GM23248 (cell line): Measurements from ENCODE around the gene PLD2. TPM values are rescaled to one million over a fixed set of nuclear protein-coding genes. Genes with fewer than 3 reads are reported as not detected.

ENCODE experiments used
- DNase-seq: peaks from one replicate; pipeline ENCODE4 v3.0.0-alpha.2; 2015
- H2AFZ ChIP-seq: fragments of 200-600 bp; sonication (generic); 2 replicates; pipeline ENCODE4 v1.6.1; 2016; ENCODE audit warnings: antibody characterized with exemption
- H3F3A ChIP-seq: fragments of 200-600 bp; sonication (generic); 2 replicates; pipeline ENCODE4 v1.6.1; 2016; ENCODE audit warnings: mild to moderate bottlenecking, antibody characterized with exemption, mixed run types; ENCODE audit not compliant: insufficient read depth
- H3K27ac ChIP-seq: fragments of 200-600 bp; sonication (generic); 2 replicates; pipeline ENCODE4 v1.5.1; 2016; ENCODE audit warnings: mild to moderate bottlenecking
- H3K27me3 ChIP-seq: fragments of 200-600 bp; sonication (generic); replicated peaks from 2 replicates; pipeline ENCODE4 v1.6.1; 2016; ENCODE audit warnings: mild to moderate bottlenecking; ENCODE audit not compliant: insufficient read depth
- H3K36me3 ChIP-seq: fragments of 200-600 bp; sonication (generic); 2 replicates; pipeline ENCODE4 v1.6.1; 2016; ENCODE audit warnings: low read depth, mild to moderate bottlenecking
- H3K4me1 ChIP-seq: fragments of 200-600 bp; sonication (generic); 2 replicates; pipeline ENCODE4 v1.6.1; 2016; ENCODE audit warnings: mild to moderate bottlenecking; ENCODE audit not compliant: insufficient read depth
- H3K4me2 ChIP-seq: fragments of 200-600 bp; sonication (generic); one replicate; pipeline ENCODE4 v1.6.1; 2016; ENCODE audit warnings: mild to moderate bottlenecking; ENCODE audit not compliant: unreplicated experiment
- H3K4me3 ChIP-seq: fragments of 200-600 bp; sonication (generic); 2 replicates; pipeline ENCODE4 v1.5.1; 2016; ENCODE audit warnings: mild to moderate bottlenecking
- H3K79me2 ChIP-seq: fragments of 200-600 bp; sonication (generic); 2 replicates; pipeline ENCODE4 v1.6.1; 2016; ENCODE audit warnings: mild to moderate bottlenecking; ENCODE audit not compliant: insufficient read depth
- H3K9ac ChIP-seq: fragments of 200-600 bp; sonication (generic); 2 replicates; pipeline ENCODE4 v1.6.1; 2016; ENCODE audit warnings: mild to moderate bottlenecking
- H3K9me2 ChIP-seq: fragments of 200-600 bp; sonication (generic); 2 replicates; pipeline ENCODE4 v1.6.1; 2016; ENCODE audit warnings: mixed run types, mild to moderate bottlenecking, moderate library complexity; ENCODE audit not compliant: insufficient read depth
- H3K9me3 ChIP-seq: fragments of 200-600 bp; sonication (generic); one replicate; pipeline ENCODE4 v1.6.1; 2017; ENCODE audit warnings: low read depth
- H4K20me1 ChIP-seq: fragments of 200-600 bp; sonication (generic); 2 replicates; pipeline ENCODE4 v1.6.0; 2016; ENCODE audit not compliant: insufficient read depth
- EZH2 ChIP-seq: fragments of 200-600 bp; sonication (generic); IDR thresholded peaks from 2 replicates; pipeline ENCODE4 v1.6.1; 2018; ENCODE audit warnings: antibody characterized with exemption, mild to moderate bottlenecking; ENCODE audit not compliant: insufficient read depth, poor library complexity, severe bottlenecking
- EZH2phosphoT487 ChIP-seq: fragments of 200-600 bp; sonication (generic); IDR thresholded peaks from 2 replicates; pipeline ENCODE4 v1.6.1; 2018; ENCODE audit warnings: antibody characterized with exemption, moderate library complexity, mild to moderate bottlenecking, low read depth; ENCODE audit not compliant: insufficient read depth
- WGBS, 2 experiments: methylation state at CpG; one replicate each; pipeline ENCODE4 v1.1.6; 2015 to 2017; ENCODE audit warnings: low lambda C conversion rate in 2 of 2, low coverage in 1 of 2; ENCODE audit errors: missing lambda C conversion rate in 2 of 2; 5-methylcytosine and 5-hydroxymethylcytosine counted together
- in situ Hi-C: fragments of 300-500 bp; cut with MboI; formaldehyde crosslinking; loops from 2 replicates; pipeline ENCODE4 v1.15.0; 2020
- polyA plus RNA-seq: library from polyadenylated mRNA; unstranded; fragments of >200 nt; fragmentation: Nextera tagmentation; extraction: Ambion mirVana; gene quantifications from 2 replicates; pipeline ENCODE4 v1.2.1, GENCODE V29; 2016
- total RNA-seq: library from RNA; depleted of rRNA; stranded (reverse); fragments of >200 nt; shearing (Covaris generic); gene quantifications from 2 replicates; pipeline ENCODE4 v1.2.3, GENCODE V29; 2014; rRNA removed

PLD2 gene
- total and polyA plus RNA-seq, 2 experiments from 2014 or later: 11.9 to 20.9 TPM

GRCh38 chr17:4872786-4873185 lies 65.8 kb downstream of the PLD2 start:
- TF ChIP-seq EZH2: no peak
- no peak for TF ChIP-seq EZH2phosphoT487
- no peaks in the 10 kb centered on the region for H4K20me1 ChIP-seq
- H3K9me2 ChIP-seq: no peaks in the 10 kb centered on the region
- H3K4me2 ChIP-seq: no peak overlapping the region
- H3K9me3 ChIP-seq: no peaks in the 10 kb centered on the region
- no peaks in the 10 kb centered on the region for H3K4me1 ChIP-seq
- H3K36me3 ChIP-seq: no peaks in the 10 kb centered on the region
- in situ Hi-C loops: no loop called here
- H3K9ac ChIP-seq: no peak overlapping the region
- H3K4me3 ChIP-seq: no peak overlapping the region
- 77 to 81% methylated on average over 8 of the region's 8 CpGs for WGBS, 2 experiments
- peaks cover 49% of the 10 kb centered on the region; the same call in 1 of the 2 replicates for H3K79me2 ChIP-seq
- H2AFZ ChIP-seq: no peak overlapping the region
- no peak overlapping the region for H3K27ac ChIP-seq
- no peak for DNase-seq
- H3F3A ChIP-seq: no peaks in the 10 kb centered on the region
- no peaks in the 10 kb centered on the region for H3K27me3 ChIP-seq

Other genes starting within 250 kb of the PLD2 start
- gene GGT6, start 246.6 kb upstream of the PLD2 start, total RNA-seq: not detected in 2 replicates
- gene GGT6, start 246.6 kb upstream of the PLD2 start, polyA plus RNA-seq: not detected in 2 replicates
- not detected in 2 replicates for gene SMTNL2, start 222.6 kb upstream of the PLD2 start, total RNA-seq
- gene SMTNL2, start 222.6 kb upstream of the PLD2 start, polyA plus RNA-seq: not detected in 2 replicates
- gene ALOX15, start 165.5 kb upstream of the PLD2 start, total RNA-seq: not detected in 2 replicates
- gene ALOX15, start 165.5 kb upstream of the PLD2 start, polyA plus RNA-seq: not detected in 2 replicates
- 18.8 and 25.6 TPM in 2 replicates for gene PELP1, start 103.0 kb upstream of the PLD2 start, total RNA-seq
- 10.4 and 13.6 TPM in 2 replicates for gene PELP1, start 103.0 kb upstream of the PLD2 start, polyA plus RNA-seq
- 4.1 and 4.8 TPM in 2 replicates for gene ARRB2, start 96.5 kb upstream of the PLD2 start, total RNA-seq
- gene ARRB2, start 96.5 kb upstream of the PLD2 start, polyA plus RNA-seq: 3.7 and 3.9 TPM in 2 replicates
- gene MED11, start 75.7 kb upstream of the PLD2 start, total RNA-seq: 14.4 and 16.9 TPM in 2 replicates
- gene MED11, start 75.7 kb upstream of the PLD2 start, polyA plus RNA-seq: 26.9 and 27.4 TPM in 2 replicates
- 0.32 and 0.89 TPM in 2 replicates for gene ZMYND15, start 67.3 kb upstream of the PLD2 start, total RNA-seq
- gene ZMYND15, start 67.3 kb upstream of the PLD2 start, polyA plus RNA-seq: 0.16 TPM in 1 of 2 replicates, not detected in the other
- gene CXCL16, start 67.2 kb upstream of the PLD2 start, total RNA-seq: 1.6 and 2.5 TPM in 2 replicates
- gene CXCL16, start 67.2 kb upstream of the PLD2 start, polyA plus RNA-seq: 4.1 TPM in 2 replicates
- not detected in 2 replicates for gene TM4SF5, start 35.3 kb upstream of the PLD2 start, total RNA-seq
- not detected in 2 replicates for gene TM4SF5, start 35.3 kb upstream of the PLD2 start, polyA plus RNA-seq
- gene VMO1, start 20.8 kb upstream of the PLD2 start, total RNA-seq: not detected in 2 replicates
- 0.63 and 0.93 TPM in 2 replicates for gene VMO1, start 20.8 kb upstream of the PLD2 start, polyA plus RNA-seq
- gene GLTPD2, start 18.2 kb upstream of the PLD2 start, total RNA-seq: 2.2 TPM in 1 of 2 replicates, not detected in the other
- gene GLTPD2, start 18.2 kb upstream of the PLD2 start, polyA plus RNA-seq: 0.50 and 0.61 TPM in 2 replicates
- gene PSMB6, start 11.0 kb upstream of the PLD2 start, total RNA-seq: 92.1 and 148 TPM in 2 replicates
- 308 and 315 TPM in 2 replicates for gene PSMB6, start 11.0 kb upstream of the PLD2 start, polyA plus RNA-seq
- gene MINK1, start 26.2 kb downstream of the PLD2 start, total RNA-seq: 31.5 and 34.5 TPM in 2 replicates
- gene MINK1, start 26.2 kb downstream of the PLD2 start, polyA plus RNA-seq: 21.0 and 24.2 TPM in 2 replicates
- gene C17orf107, start 92.4 kb downstream of the PLD2 start, total RNA-seq: 3.8 and 8.8 TPM in 2 replicates
- 2.7 and 3.9 TPM in 2 replicates for gene C17orf107, start 92.4 kb downstream of the PLD2 start, polyA plus RNA-seq
- 0.13 and 0.86 TPM in 2 replicates for gene CHRNE, start 95.9 kb downstream of the PLD2 start, total RNA-seq
- gene CHRNE, start 95.9 kb downstream of the PLD2 start, polyA plus RNA-seq: 0.63 and 0.84 TPM in 2 replicates
- gene GP1BA, start 125.1 kb downstream of the PLD2 start, total RNA-seq: not detected in 2 replicates
- gene GP1BA, start 125.1 kb downstream of the PLD2 start, polyA plus RNA-seq: 0.18 TPM in 1 of 2 replicates, not detected in the other
- gene SLC25A11, start 132.9 kb downstream of the PLD2 start, total RNA-seq: 68.5 and 131 TPM in 2 replicates
- 71.4 and 73.2 TPM in 2 replicates for gene SLC25A11, start 132.9 kb downstream of the PLD2 start, polyA plus RNA-seq
- 19.8 and 31.7 TPM in 2 replicates for gene RNF167, start 133.1 kb downstream of the PLD2 start, total RNA-seq
- gene RNF167, start 133.1 kb downstream of the PLD2 start, polyA plus RNA-seq: 34.2 and 36.6 TPM in 2 replicates
- 621 and 886 TPM in 2 replicates for gene PFN1, start 141.4 kb downstream of the PLD2 start, total RNA-seq
- gene PFN1, start 141.4 kb downstream of the PLD2 start, polyA plus RNA-seq: 2,247 and 2,282 TPM in 2 replicates
- gene ENO3, start 144.0 kb downstream of the PLD2 start, total RNA-seq: 0.38 and 1.2 TPM in 2 replicates
- gene ENO3, start 144.0 kb downstream of the PLD2 start, polyA plus RNA-seq: 3.2 and 4.1 TPM in 2 replicates
- 39.1 and 43.1 TPM in 2 replicates for gene SPAG7, start 160.7 kb downstream of the PLD2 start, total RNA-seq
- 97.7 and 107 TPM in 2 replicates for gene SPAG7, start 160.7 kb downstream of the PLD2 start, polyA plus RNA-seq
- 4.8 and 10.1 TPM in 2 replicates for gene CAMTA2, start 180.5 kb downstream of the PLD2 start, total RNA-seq
- 26.5 and 28.8 TPM in 2 replicates for gene CAMTA2, start 180.5 kb downstream of the PLD2 start, polyA plus RNA-seq
- 0.32 and 1.0 TPM in 2 replicates for gene INCA1, start 190.4 kb downstream of the PLD2 start, total RNA-seq
- gene INCA1, start 190.4 kb downstream of the PLD2 start, polyA plus RNA-seq: 0.51 and 1.2 TPM in 2 replicates
- gene KIF1C, start 190.8 kb downstream of the PLD2 start, total RNA-seq: 72.7 and 85.2 TPM in 2 replicates
- gene KIF1C, start 190.8 kb downstream of the PLD2 start, polyA plus RNA-seq: 38.5 and 39.8 TPM in 2 replicates
- gene SLC52A1, start 228.3 kb downstream of the PLD2 start, total RNA-seq: 0.22 TPM in 1 of 2 replicates, not detected in the other
- gene SLC52A1, start 228.3 kb downstream of the PLD2 start, polyA plus RNA-seq: not detected in 2 replicates